DMS153 (cell line): Measurements from ENCODE around the gene SLC13A5.
"Not testable (repeated sequence)": the region's sequence is repeated elsewhere in the genome, so short reads cannot be mapped to it uniquely, and the experiment has no call there.

Experiments
- DNase-seq: peaks from one replicate; lab custom pipeline; 2025; lab: John Stamatoyannopoulos, UW

The SLC13A5 gene

DNA sequence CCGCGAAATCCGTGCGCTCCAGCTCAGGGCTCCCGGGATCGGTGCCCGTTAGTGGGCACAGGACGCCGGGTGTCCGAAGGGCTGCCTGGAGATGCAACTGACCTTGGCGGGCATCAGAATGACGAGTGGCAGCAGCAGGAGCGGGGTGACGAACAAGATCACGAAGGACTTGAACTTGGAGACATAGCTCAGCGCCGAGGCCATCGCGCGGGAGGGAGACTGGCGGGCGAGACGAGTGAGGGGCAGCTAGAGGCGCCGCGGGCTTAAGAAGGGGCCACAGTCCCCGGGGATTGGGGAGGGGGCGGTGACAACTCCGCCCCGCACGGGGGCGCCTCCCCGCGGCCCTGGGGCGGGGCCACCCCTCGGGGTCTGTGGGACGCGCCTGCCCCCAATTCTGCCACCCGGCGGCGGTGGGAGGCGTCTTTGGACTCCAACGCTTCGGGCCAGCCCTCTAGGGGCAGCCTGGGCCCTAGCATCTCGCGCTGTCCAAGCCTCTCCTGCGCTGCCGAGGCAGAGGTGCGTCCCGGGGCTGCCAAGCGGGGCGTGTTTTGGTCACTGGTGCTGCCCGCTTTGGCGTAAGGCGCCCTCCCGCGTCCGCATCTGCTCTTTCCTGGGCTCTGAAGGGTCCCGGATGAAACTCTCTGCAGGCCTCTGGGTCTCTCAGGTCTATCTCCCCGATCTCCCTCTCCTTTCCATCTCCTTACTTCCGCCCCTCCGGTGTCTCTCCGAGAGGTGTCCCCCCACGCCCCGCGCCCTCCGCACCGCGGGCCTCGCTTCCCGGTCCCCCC is at the start of gene SLC13A5:
SLC13A5 (minus strand) TSS at position 240 of the 788 bp plus-strand sequence; CDS start at position 204, 36 bp downstream.
- no peak for DNase-seq

DNA sequence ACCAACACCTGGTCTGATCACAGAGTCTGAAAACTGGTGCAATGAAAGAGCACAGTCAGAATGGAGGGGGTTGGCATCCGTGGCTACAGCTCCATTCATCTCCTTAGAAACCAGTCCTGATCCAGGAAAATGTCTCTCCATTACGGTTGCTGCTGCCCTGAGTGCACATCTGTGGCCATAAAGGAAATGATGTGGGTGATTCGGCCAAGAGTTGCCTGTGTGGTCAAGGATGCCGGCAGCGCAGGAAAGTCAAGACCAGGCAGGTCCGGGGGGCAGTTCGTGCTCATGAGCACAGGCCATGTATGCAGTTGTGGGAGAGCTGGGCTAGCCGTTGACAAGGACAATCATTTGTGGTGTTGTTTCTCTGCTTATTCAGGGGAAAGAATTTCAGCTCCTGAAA is 48.6 kb upstream of the SLC13A5 start:
- DNase-seq, result no peak

DNA sequence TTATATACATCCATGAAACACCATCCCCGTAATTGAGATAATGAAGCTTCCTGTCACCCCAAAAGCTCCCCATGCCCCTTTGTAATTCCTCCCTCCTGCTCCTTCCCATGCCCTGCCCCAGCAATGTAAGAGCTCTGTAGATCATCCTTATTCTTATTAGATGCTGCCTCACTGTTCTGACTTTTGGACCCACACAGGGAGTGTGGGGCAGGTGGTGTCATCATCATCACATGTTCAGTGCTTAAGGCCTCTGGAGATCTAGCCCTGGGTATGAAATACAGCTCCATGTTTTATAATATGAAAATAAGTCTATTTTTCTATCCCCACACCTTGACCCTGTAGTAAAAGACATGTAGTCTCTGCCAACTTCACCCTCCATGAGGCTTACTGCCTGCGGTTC is 44.6 kb upstream of the SLC13A5 start:
- no peak for DNase-seq

DNA sequence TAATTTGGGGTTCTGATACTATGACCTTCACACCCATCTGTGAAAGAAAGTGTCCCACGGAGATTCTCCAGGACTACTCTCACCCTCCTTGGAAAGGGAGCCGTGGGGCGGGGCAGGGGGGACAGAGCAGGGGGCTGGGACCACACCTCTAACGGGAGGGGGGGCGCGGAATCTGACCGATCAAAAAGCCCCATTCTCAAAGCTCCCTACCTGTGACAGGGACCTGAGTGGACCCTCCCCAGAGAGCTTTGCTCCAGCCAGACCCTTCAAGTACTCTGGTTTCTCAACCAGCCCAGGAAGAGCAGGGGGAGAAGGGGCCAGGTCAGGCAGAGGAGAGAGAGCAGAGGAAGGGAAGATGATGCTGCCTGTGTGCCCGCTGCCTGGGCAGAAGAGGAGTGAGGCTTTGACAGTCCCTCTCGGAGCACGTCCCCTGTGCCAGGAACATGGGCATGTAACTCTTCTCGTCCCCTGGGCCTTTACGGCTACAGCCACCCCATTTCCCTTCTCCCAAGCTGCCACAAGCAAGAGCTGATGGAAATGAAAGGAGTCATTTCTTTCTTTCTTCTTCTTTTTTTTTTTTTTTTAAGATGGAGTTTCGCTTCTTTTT is 43.4 kb upstream of the SLC13A5 start:
- no peak for DNase-seq

DNA sequence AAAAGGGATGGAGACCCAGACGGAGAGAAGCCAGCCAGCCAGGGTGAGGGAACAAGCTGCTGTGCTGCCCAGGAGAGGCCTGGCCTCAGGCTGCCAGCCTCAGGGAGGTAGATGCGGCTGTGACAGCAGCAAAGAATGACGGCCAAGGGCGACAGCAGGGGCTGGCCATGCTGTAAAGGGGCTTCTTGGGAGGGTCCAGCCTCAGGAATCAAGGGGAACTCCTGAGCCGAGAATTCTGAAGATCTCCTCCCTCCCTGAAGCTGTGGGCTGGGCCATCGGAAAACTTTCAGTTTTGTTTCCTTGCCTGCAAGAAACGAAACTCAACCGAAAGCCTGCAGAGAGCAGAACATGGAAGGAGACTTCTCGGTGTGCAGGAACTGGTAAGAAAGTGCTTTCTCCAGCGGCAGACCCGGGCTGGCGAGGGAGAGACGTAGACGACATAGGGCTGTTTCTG is 42.6 kb upstream of the SLC13A5 start, which contains the start of gene XAF1:
XAF1 (plus strand) TSS at position 316 of the 454 bp plus-strand sequence; CDS start at position 349, 33 bp downstream.
- DNase-seq, result no peak

DNA sequence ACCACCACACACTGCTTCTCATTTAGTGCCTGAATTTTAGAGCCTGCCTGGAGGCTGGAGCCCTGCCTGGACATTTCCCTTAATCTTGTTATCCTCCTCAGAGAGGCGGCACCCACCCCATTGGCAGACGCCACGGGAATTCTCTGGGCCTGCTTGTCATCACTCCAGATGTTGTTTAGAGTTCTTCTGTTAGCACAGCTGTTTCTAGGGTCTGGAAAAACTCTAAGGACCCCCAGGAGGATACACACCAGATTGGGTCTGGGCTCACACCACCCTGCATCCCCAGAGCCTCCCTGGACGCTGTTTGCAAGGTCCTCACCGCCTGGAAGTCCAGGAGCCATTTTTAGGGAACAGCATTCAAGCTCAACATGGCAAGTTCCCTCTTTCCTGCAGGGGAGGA is 42.1 kb upstream of the SLC13A5 start:
- DNase-seq, result no peak

DNA sequence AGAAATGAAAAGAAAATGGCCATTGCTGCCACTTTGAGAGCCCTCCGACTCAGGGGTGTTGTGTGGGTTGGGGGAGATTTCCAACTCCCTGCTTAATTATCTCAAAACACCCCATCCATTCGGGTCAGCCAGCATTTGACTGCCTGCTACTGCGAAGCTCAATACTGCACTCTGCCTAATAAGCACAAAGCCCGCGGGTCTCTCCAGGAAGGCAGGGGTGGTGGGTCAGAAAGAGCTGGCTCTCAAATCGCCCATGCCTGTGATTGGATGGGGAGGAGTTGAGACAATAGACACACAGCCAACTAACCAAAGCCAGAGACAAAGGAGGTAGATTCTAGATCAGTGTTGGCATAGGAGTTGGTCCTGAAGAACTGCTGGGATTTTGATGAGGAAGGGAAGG is 40.4 kb upstream of the SLC13A5 start:
- DNase-seq, result no peak

DNA sequence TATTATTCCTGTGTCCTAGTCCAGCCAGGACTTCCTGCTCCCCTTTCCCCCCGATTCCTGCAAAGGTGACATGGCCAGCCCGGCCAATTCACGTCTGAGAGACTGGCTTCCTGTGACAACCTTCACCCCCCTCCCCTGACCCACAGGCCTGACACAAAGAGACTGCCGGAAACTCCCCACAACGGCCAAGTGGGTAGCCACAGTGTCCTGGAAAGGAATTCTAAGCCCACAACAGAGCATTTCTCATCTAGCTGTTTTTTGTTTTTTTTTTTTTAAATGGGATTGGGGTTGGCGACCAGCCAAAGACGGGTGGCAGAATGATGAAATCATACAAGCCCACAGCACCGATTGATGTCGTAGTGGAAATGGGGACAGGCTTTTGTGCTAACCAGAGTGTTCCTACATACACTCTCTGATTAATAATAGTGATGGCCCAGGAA is 39.9 kb upstream of the SLC13A5 start:
- DNase-seq, result no peak

DNA sequence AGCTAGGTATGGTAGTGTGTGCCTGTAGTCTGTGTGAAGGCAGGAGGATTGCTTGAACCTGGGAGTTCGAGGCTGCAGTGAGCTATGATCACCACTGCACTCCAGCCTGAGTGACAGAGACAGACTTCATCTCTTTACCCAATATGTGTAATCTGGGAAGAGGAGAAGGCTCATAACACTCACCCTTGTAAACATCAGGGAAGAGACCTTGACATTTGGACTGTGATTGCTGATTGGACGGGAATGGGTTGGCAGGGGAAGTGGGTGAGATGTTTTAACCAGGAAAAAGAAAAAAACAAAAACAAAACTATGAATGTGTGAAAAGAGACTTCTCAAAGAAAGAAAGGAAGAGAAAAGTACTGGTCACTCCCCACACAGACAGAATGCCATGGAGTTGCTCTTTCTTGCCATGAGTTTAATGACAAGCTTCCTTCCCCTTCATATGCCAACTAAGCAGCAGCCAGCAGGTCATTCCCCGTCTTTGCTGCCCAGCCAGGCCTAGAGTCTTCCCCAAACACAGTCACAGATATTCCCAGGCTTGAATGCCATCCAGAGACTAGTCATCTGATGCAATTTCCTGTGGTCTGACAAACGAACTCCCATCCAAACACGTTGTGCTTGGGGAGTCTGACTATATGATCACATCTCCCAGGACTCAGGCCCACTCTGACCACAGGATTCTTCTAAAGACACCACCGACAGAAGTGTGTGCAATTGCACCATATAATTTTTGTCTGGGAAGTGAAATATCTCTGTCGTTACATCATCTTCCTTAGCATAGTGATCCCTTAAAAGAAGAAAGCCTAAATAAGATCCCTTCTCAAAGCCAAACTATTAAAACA is 39.1 kb upstream of the SLC13A5 start:
- no peak for DNase-seq

DNA sequence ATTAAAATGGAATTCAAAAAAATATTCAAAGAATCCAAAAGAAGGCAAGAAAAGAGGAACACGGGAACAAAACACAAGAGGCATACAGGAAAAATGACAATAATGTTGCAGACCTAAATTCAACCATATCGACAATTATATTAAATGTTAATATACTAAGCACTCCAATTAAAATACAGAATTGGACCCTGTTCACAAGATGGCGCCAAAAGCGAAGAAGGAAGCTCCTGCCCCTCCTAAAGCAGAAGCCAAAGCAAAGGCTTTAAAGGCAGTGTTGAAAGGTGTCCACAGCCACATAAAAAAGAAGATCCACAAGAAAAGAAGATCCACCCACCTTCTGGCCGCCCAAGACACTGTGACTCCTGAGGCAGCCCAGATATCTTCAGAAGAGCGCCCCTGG is 36.4 kb upstream of the SLC13A5 start:
- DNase-seq, result no peak

DNA sequence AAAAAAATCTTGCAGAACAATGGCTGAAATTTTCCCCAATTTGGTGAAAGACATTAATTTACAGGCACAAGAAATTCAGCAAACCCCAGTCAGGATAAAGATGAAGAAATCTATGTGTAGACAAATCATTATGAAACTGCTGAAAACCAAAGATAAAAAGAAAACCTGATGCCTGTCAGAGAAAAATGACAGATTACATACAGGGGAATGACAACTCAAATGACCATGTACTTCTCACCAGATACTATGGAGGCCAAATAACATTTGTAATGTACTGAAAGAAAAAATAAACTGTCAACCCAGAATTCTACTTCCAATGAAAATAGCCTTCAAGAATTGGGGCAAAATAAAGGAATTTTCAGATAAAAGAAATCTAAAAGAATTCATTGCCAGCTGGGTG is 35.4 kb upstream of the SLC13A5 start:
- DNase-seq, result no peak

DNA sequence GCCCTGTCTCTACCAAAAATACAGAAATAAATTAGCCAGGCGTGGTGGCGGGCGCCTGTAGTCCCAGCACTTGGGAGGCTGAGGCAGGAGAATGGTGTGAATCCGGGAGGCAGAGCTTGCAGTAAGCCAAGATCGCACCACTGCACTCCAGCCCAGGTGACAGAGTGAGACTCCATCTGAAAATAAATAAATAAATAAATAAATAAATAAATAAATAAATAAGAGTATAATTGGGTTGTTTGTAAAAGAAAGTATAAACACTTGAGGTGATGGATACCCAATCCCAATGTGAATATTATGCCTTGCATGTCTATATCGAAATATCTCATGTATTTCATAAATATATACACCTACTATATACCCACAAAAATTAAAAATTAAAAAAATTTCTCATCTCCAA is 33.5 kb upstream of the SLC13A5 start:
- not testable (repeated sequence) for DNase-seq

DNA sequence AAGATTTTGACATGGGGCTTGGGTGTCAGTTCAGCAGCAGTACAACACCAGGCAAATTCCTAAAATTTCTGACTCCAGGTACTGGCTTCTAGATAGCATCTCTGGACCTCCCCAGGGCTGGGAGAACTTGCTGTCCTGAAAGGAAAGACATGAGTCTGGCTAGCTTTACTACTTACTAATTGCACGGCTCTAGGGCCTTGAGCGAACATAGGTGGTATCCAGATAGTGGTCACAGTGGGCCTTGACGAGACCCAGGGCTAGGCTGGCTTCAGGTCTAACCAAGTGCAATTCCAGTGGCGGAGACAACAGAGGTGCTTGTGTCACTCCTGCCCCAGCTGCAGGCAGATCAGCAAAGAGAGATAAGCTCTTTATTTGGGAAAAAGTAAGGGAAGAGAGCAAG is 16.4 kb upstream of the SLC13A5 start:
- no peak for DNase-seq

DNA sequence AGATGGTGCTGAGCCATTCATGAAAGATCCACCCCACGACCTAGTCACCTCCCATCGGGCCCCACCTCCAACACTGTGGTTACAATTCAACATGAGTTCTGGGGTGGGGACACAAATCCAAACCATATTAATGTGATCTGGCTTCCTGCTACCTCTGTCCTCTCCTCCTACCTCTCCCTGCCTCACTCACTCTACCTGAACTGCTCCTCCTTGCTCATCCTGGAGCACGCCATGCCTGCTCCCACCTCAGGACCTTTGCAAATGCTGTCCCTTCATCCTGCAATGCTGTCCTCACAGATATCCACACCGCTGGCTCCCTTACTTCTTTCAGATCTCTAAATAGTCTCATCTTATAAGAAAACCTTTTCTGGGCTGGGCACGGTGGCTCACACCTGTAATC is 10.8 kb upstream of the SLC13A5 start:
- no peak for DNase-seq

DNA sequence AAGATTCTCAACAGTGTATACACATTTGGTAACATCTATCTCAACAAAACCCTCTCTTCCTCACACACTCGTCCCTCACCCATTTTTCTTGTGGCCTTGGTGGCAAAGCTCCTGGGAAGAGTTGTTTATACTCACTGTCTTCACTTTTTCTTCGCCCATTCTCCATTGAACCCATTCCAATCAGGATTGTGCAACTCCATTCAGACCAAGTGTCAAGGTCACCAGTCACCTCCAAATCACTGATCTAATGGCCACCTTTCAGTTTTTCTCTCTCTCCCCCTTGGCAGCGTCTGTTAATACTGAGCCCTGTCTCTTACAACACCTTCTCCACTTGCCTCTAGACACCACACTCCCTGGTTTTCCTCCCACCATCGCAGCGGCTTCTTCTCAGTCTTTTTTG is 8.6 kb upstream of the SLC13A5 start:
- DNase-seq, result no peak

DNA sequence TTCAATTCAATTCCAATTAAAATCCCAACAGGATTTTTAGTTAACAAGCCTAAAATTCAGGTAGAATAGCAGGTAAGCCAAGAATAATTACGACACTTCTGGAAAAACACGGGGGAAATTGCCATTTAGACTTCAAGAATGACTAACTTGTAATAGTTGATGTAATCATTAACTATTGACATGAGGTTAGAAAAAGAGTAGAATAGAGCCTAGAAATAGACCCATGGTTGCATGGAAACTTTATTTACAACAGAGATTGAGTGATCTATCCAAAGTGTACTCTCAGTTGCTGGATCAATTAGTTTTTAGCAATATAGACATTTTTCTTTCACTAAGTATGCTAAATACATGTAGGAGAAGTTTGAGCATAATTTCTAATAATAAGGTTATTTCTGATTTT is 3.6 kb upstream of the SLC13A5 start:
- DNase-seq, result no peak

DNA sequence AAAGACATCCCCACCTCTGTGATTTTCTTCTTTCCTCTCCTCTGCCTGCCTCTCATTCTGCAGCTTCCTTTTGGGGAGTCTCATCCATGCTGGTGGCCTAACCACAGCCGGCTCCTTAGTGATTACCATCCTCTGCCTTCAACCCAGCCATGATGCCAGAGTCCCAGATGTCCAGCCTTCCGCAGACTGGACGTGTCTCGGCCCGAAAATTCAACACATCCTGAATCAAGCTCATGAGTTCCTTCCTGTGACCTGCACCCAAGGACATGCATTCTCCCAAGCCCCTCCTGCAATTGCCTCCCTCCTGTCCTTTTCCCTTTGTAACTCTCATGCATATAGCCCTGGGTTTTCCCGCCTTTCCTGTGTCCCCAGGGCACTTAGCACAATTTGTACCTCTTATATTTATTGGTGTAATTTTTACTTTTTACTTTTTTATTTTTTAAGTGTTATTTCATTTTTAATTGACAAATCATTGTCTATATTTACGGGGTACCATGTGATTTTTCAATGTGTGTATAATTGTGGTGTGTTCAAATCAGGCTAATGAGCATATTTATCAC is 1.2 kb upstream of the SLC13A5 start:
- DNase-seq, result no peak

DNA sequence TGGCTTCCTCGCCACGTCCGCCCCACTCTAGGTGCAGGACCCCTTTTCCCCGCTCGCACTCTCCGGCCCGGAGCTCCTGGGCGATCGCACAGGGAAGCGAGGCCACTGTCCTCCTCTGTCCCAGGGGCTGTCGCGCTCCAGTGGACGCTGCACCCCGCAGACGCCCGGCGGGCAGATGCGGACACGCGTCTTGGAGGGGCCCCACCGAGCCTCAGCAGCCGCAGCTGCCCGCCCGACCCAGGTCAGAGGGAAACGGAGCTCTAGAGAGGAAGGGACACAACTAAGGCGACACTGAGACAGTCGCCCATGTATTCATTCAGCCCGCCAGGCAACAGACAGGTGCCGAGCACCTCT is 726 bp upstream of the SLC13A5 start:
- no peak for DNase-seq

DNA sequence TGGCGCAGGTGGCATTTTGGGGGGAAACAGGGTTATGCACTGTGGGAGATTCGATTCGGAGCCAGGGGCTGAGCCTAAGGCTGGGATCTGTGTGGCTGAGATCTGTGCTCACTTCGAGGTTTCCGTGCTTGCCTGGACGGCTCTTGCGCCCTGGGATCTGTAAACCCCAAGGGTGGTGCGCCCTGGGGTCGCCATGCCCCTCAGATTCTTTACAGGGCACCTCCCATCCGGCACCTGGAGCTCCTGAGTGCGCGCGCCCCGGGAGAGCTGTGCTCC is 377 bp downstream of the SLC13A5 start:
- DNase-seq, result no peak

DNA sequence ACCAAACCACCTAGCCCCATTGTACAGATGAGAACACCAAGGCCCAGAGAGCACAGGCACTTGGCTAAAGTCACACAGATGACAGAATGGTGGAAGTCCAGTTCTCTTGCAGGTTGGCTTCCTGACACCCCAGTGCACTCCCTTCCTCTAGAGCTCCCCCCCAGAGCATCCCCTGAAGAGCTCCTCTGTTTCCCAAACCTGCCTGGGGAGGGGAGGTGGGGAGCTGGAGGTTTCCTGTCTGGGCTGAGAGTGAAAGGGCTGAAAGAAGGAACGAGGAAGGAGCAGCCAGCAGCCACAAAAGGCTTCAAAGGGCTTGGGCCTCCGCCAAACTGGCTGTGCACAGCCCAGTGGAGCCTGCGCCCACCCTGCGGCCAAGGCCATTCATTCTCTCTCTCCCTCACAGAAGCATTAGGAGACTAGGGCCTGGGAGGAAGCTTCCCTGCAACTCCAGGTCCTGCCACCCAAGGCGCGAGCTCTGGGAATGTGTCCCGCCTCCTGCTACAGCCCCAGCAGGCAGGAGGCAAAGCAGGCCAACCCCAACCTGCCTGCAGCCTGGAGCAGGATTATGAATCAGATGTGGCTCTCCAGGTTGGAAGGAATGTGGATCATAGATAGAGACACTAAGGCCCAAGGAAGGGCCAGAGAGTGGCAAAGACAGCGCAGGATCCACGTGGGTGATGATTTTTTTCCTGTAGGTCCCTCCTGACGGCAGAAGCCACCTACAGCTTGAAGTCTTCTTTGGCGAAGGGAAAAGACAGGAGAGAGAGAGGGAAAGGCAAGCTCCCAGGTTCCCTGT is 913 bp downstream of the SLC13A5 start:
- DNase-seq, result no peak

DNA sequence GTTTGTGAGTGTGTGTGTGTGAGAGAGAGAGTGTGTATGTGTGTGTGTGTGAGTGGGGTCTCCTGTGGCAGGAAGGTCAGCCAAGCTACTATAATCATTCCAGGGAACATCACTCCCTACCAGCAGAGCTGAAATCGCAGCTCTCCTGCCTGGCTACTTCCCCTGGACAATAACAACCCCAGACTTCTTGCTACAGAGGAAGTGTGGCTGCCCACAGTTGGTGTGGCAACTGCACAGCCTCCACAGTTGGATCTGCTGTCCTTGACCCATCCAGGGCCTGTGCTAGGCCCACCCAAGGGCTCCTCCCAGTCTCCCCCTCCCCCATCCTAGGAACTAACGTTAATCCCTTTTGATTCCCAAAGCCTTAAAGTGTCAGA is 1.5 kb downstream of the SLC13A5 start:
- no peak for DNase-seq
